Calu3 (cell line): ENCODE measurements around the gene SOX10. TPM values are rescaled to one million over a fixed set of nuclear protein-coding genes. Genes with fewer than 3 reads are reported as not detected.

Source experiments
- BruUV-seq: library from RNA; stranded (reverse); fragments of 400-500 nt; replicated peaks from 2 replicates; lab custom pipeline; 2021; lab: Mats Ljungman, UMichigan
- CTCF ChIA-PET: fragments of 300-600 bp; sonication (Branson Sonifier 250); formaldehyde crosslinking; loops from one replicate; lab custom pipeline; 2022; ENCODE audit warnings: antibody characterized with exemption; lab: Charles Lee
- DNase-seq: peaks from one replicate; pipeline ENCODE4 v3.0.0; 2022
- H3K27ac Mint-ChIP-seq: one replicate; pipeline ENCODE4 v1.8.0; 2022; ENCODE audit warnings: mixed read lengths; ENCODE audit not compliant: unreplicated experiment
- H3K27me3 Mint-ChIP-seq: one replicate; pipeline ENCODE4 v1.8.0; 2022; ENCODE audit warnings: mixed read lengths; ENCODE audit not compliant: unreplicated experiment
- H3K36me3 Mint-ChIP-seq: one replicate; pipeline ENCODE4 v1.8.0; 2022; ENCODE audit warnings: mild to moderate bottlenecking, moderate library complexity, mixed read lengths; ENCODE audit not compliant: insufficient read depth, unreplicated experiment
- H3K4me1 Mint-ChIP-seq: one replicate; pipeline ENCODE4 v1.8.0; 2022; ENCODE audit warnings: mild to moderate bottlenecking, low read depth, mixed read lengths; ENCODE audit not compliant: unreplicated experiment
- H3K4me3 Mint-ChIP-seq: one replicate; pipeline ENCODE4 v1.8.0; 2022; ENCODE audit warnings: mild to moderate bottlenecking, low read depth, moderate library complexity, mixed read lengths; ENCODE audit not compliant: unreplicated experiment
- H3K9me3 Mint-ChIP-seq: one replicate; pipeline ENCODE4 v1.8.0; 2022; ENCODE audit warnings: low read depth, mixed read lengths; ENCODE audit not compliant: unreplicated experiment
- CTCF ChIP-seq: fragments of 200-600 bp; IDR thresholded peaks from one replicate; pipeline ENCODE4 v1.8.0; 2022; ENCODE audit warnings: antibody characterized with exemption; ENCODE audit not compliant: unreplicated experiment
- intact Hi-C: fragments of 100-400 bp; cut with micrococcal nuclease; formaldehyde crosslinking; loops from one replicate; pipeline ENCODE4 v1.10.0; 2022; ENCODE audit not compliant: unreplicated experiment
- total RNA-seq: library from RNA; stranded (reverse); gene quantifications from 2 replicates; pipeline ENCODE4 v1.2.3, GENCODE V29; 2022

Gene SOX10
- total RNA-seq, 1 experiment from 2014 or later: not detected

- intact Hi-C loops: no loop called here
- CTCF ChIA-PET: no interaction called here
- no peak for DNase-seq
- no peak for TF ChIP-seq CTCF
- Mint-ChIP-seq H3K9me3 (no peaks in the 10 kb centered on the region), H3K27me3 (no peaks in the 10 kb centered on the region), H3K4me3 (no peak overlapping the region), H3K4me1 (no peaks in the 10 kb centered on the region), H3K36me3 (no peaks in the 10 kb centered on the region), H3K27ac (no peak overlapping the region)
- no TSS peak for BruUV-seq
Measured at GRCh38 chr22:37990862-37991261, 6.5 kb upstream of the SOX10 start.

DNA sequence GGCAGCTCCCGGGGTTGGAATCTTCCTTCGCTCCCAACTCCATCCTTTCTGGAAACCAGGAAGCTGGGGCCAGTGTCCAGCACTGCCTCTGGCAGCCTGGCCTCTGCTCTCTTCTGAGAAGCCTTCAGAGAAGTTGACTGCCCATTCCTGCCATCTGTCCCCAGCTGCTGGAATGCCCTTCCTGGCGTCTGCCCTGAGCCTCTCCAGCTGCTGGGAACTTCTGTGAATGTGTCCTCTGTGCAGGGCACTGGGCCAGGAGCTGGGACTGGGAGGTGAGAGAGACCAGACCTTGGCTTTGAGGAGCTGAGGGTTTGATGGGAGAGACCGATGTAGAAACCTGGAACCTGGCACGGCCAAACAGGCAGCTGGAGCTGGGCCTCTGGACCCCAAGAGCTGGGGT lies 5.9 kb upstream of the SOX10 start:
- Mint-ChIP-seq H3K27ac (no peak overlapping the region), H3K9me3 (no peaks in the 10 kb centered on the region), H3K36me3 (no peaks in the 10 kb centered on the region), H3K4me3 (no peak overlapping the region), H3K27me3 (no peaks in the 10 kb centered on the region), H3K4me1 (no peaks in the 10 kb centered on the region)
- CTCF ChIA-PET: no interaction called here
- no peak for TF ChIP-seq CTCF
- no TSS peak for BruUV-seq
- intact Hi-C loops: no loop called here
- DNase-seq: no peak

GRCh38 chr22:37989146-37990045 lies 5.0 kb upstream of the SOX10 start:
- no peak for DNase-seq
- Mint-ChIP-seq H3K27me3 (no peaks in the 10 kb centered on the region), H3K36me3 (no peaks in the 10 kb centered on the region), H3K27ac (no peak overlapping the region), H3K4me1 (no peaks in the 10 kb centered on the region), H3K4me3 (no peak overlapping the region), H3K9me3 (no peaks in the 10 kb centered on the region)
- CTCF ChIA-PET: no interaction called here
- BruUV-seq: no TSS peak
- no peak for TF ChIP-seq CTCF
- intact Hi-C loops: no loop called here

DNA sequence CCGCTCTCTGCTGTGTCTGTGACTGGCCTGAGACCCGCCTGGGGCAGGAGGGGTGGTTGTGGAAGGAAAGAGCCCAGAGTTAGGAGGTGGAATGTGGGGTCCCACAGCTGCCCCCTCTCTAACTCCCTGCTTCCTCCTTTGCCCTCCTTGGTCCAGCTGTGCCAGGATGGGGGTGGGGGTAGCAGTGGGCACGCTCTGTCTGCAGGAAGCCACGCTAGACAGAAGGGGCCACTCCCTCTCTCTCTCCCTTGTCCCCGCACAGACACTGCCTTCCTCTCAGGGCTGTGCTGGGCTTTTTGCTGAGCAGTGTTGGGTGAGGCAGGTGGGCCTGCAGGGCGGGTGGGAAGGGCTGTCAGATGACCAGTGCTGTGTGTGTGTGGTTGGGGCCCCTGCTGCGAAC lies 2.0 kb upstream of the SOX10 start:
- Mint-ChIP-seq H3K4me3 (no peak overlapping the region), H3K27me3 (no peaks in the 10 kb centered on the region), H3K36me3 (no peaks in the 10 kb centered on the region), H3K9me3 (no peaks in the 10 kb centered on the region), H3K27ac (no peak overlapping the region), H3K4me1 (no peaks in the 10 kb centered on the region)
- intact Hi-C loops: no loop called here
- no peak for DNase-seq
- CTCF ChIA-PET: no interaction called here
- TF ChIP-seq CTCF: no peak
- no TSS peak for BruUV-seq
